IMR-90 (cell line): ENCODE measurements around the gene ISOC2. TPM values are rescaled to one million over a fixed set of nuclear protein-coding genes. Genes with fewer than 3 reads are reported as not detected.

Experiments used
- ATAC-seq: fragments of 200-7000 bp; cut with Tn5 transposase; 2 replicates; pipeline ENCODE4 v1.9.1; 2020; ENCODE audit warnings: low read depth, mild to moderate bottlenecking, moderate library complexity
- BruUV-seq: library from RNA; stranded (reverse); fragments of 400-500 nt; replicated peaks from 2 replicates; lab custom pipeline; 2021; lab: Mats Ljungman, UMichigan
- CTCF ChIA-PET: fragments of 300-600 bp; formaldehyde crosslinking; extraction: SDS; loops from one replicate; lab custom pipeline; 2021; ENCODE audit warnings: antibody characterized with exemption; lab: Yijun Ruan, JAX
- POLR2A ChIA-PET: fragments of 300-600 bp; sonication (Branson Sonifier 250); formaldehyde crosslinking; loops from one replicate; lab custom pipeline; 2022; ENCODE audit warnings: antibody characterized with exemption; ENCODE audit not compliant: unreplicated experiment; lab: Charles Lee
- DNase-seq: peaks from one replicate; pipeline ENCODE4 v3.0.0; 2013
- H2AFZ ChIP-seq: replicated peaks from 2 replicates; pipeline ENCODE3; 2013; ENCODE audit warnings: low read length, mild to moderate bottlenecking; ENCODE audit not compliant: poor library complexity
- H2AK5ac ChIP-seq: 2 replicates; pipeline ENCODE4 v1.6.1; 2013; ENCODE audit warnings: low read depth, low read length, inconsistent platforms
- H2AK9ac ChIP-seq: replicated peaks from 2 replicates; pipeline ENCODE3; 2013; ENCODE audit warnings: mild to moderate bottlenecking, low read depth, low read length, moderate library complexity; ENCODE audit not compliant: poor library complexity
- H2BK120ac ChIP-seq: 2 replicates; pipeline ENCODE4 v1.6.1; 2013; ENCODE audit warnings: low read depth, low read length, inconsistent platforms
- H2BK15ac ChIP-seq: 3 replicates; pipeline ENCODE4 v1.6.1; 2013; ENCODE audit warnings: low read depth, low read length, inconsistent platforms
- H2BK20ac ChIP-seq: 2 replicates; pipeline ENCODE4 v1.6.1; 2013; ENCODE audit warnings: low read depth, mild to moderate bottlenecking, inconsistent platforms, low read length, moderate library complexity
- H2BK5ac ChIP-seq: 2 replicates; pipeline ENCODE4 v1.6.1; 2013; ENCODE audit warnings: mild to moderate bottlenecking, low read depth, low read length, inconsistent platforms; ENCODE audit not compliant: poor library complexity, severe bottlenecking
- H3K14ac ChIP-seq: replicated peaks from 2 replicates; pipeline ENCODE4 v1.6.1; 2013; ENCODE audit warnings: low read depth, low read length, inconsistent platforms
- H3K18ac ChIP-seq: 2 replicates; pipeline ENCODE4 v1.6.1; 2013; ENCODE audit warnings: low read depth, low read length, control low read depth
- H3K23ac ChIP-seq: 2 replicates; pipeline ENCODE4 v1.6.1; 2013; ENCODE audit warnings: low read depth, low read length, inconsistent platforms
- H3K27ac ChIP-seq: 2 replicates; pipeline ENCODE4 v1.5.1; 2013; ENCODE audit warnings: mild to moderate bottlenecking, control low read depth, low read length; ENCODE audit not compliant: insufficient read depth
- H3K27me3 ChIP-seq: 2 replicates; pipeline ENCODE4 v1.6.1; 2013; ENCODE audit warnings: low read length; ENCODE audit not compliant: control insufficient read depth, insufficient read depth
- H3K36me3 ChIP-seq: 2 replicates; pipeline ENCODE4 v1.6.1; 2013; ENCODE audit warnings: low read length, mixed read lengths; ENCODE audit not compliant: control insufficient read depth, insufficient read depth
- H3K4ac ChIP-seq: 2 replicates; pipeline ENCODE4 v1.6.1; 2013; ENCODE audit warnings: low read depth, low read length, inconsistent platforms
- H3K4me1 ChIP-seq: 2 replicates; pipeline ENCODE4 v1.6.1; 2013; ENCODE audit warnings: low read length, mixed read lengths; ENCODE audit not compliant: control insufficient read depth, insufficient read depth
- H3K4me2 ChIP-seq: 2 replicates; pipeline ENCODE4 v1.6.1; 2013; ENCODE audit warnings: low read depth, mild to moderate bottlenecking, control low read depth, low read length, moderate library complexity
- H3K4me3 ChIP-seq: 2 replicates; pipeline ENCODE4 v1.5.1; 2013; ENCODE audit warnings: low read depth, mild to moderate bottlenecking, control low read depth, low read length, moderate library complexity; ENCODE audit not compliant: insufficient read depth
- H3K56ac ChIP-seq: 2 replicates; pipeline ENCODE4 v1.6.1; 2013; ENCODE audit warnings: low read length, inconsistent platforms; ENCODE audit not compliant: insufficient read depth; ENCODE audit errors: extremely low read depth
- H3K79me1 ChIP-seq, 2 experiments: 2 replicates each; pipeline ENCODE4 v1.6.1; 2013; ENCODE audit warnings: low read length in 2 of 2, inconsistent platforms in 1 of 2, low read depth in 1 of 2
- H3K9ac ChIP-seq: 2 replicates; pipeline ENCODE4 v1.6.1; 2013; ENCODE audit warnings: low read depth, low read length, control low read depth
- H3K9me1 ChIP-seq: 2 replicates; pipeline ENCODE4 v1.6.1; 2013; ENCODE audit warnings: low read length, inconsistent platforms; ENCODE audit not compliant: insufficient read depth
- H3K9me3 ChIP-seq: 2 replicates; pipeline ENCODE4 v1.6.1; 2013; ENCODE audit warnings: low read length; ENCODE audit not compliant: control insufficient read depth, insufficient read depth
- H4K20me1 ChIP-seq: 2 replicates; pipeline ENCODE4 v1.6.1; 2013; ENCODE audit warnings: low read length, inconsistent platforms; ENCODE audit not compliant: insufficient read depth
- H4K5ac ChIP-seq: 2 replicates; pipeline ENCODE4 v1.6.1; 2013; ENCODE audit warnings: mild to moderate bottlenecking, low read depth, low read length, control low read depth
- H4K8ac ChIP-seq, 2 experiments: 2 replicates each; pipeline ENCODE4 v1.6.1; 2013; ENCODE audit warnings: low read depth in 2 of 2, low read length in 2 of 2, control low read depth in 1 of 2, inconsistent platforms in 1 of 2
- H4K91ac ChIP-seq: 2 replicates; pipeline ENCODE4 v1.6.1; 2013; ENCODE audit warnings: low read depth, low read length, inconsistent platforms; ENCODE audit not compliant: insufficient read depth
- CHD1 ChIP-seq: IDR thresholded peaks from 2 replicates; pipeline ENCODE4 v1.6.1; 2012; ENCODE audit warnings: low read depth, low read length, improper control_type of control experiment
- MXI1 ChIP-seq: IDR thresholded peaks from 2 replicates; pipeline ENCODE4 v1.6.1; 2012; ENCODE audit warnings: low read depth, mild to moderate bottlenecking, low read length, moderate library complexity, borderline replicate concordance
- RCOR1 ChIP-seq: IDR thresholded peaks from 2 replicates; pipeline ENCODE4 v1.6.1; 2012; ENCODE audit warnings: mild to moderate bottlenecking, low read length, improper control_type of control experiment; ENCODE audit not compliant: insufficient replicate concordance
- WGBS, 2 experiments: methylation state at CpG; one replicate each; pipeline versions ENCODE4 v1.1.5 to v1.1.7; 2013; ENCODE audit warnings: missing lambda C conversion rate in 2 of 2; ENCODE audit not compliant: insufficient read length in 1 of 2; ENCODE audit errors: extremely low coverage in 2 of 2; 5-methylcytosine and 5-hydroxymethylcytosine counted together
- dilution Hi-C: fragments of 300-500 bp; cut with HindIII; formaldehyde crosslinking; loops from one replicate; pipeline ENCODE4 v1.14.3; 2018; ENCODE audit warnings: low sequenced_read_pairs; ENCODE audit not compliant: unreplicated experiment
- in situ Hi-C: fragments of 300-500 bp; cut with MboI; formaldehyde crosslinking; loops from 3 replicates; pipeline ENCODE4 v1.14.3; 2019; ENCODE audit warnings: low sequenced_read_pairs, inconsistent platforms, mixed read lengths
- intact Hi-C: fragments of 100-400 bp; cut with micrococcal nuclease; formaldehyde crosslinking; loops from 2 replicates; pipeline ENCODE4 v1.10.0; 2022
- polyA plus RNA-seq, 3 experiments: library from polyadenylated mRNA; depleted of rRNA; stranded (reverse); fragments of >200 nt; gene quantifications; 2 replicates each; pipeline ENCODE4 v1.2.3, GENCODE V29; 2012; ENCODE audit warnings: low replicate concordance in 1 of 3
- total RNA-seq: library from RNA; depleted of rRNA; stranded (reverse); fragments of >200 nt; gene quantifications from 2 replicates; pipeline ENCODE4 v1.2.3, GENCODE V29; 2012

Gene ISOC2
- total and polyA plus RNA-seq, 2 of the 4 experiments (the other 2 are of a cell fraction) = 56.1 to 82.1 TPM

GRCh38 chr19:55457683-55458457 is 3.6 kb downstream of the ISOC2 start (continued):
- no peak for TF ChIP-seq RCOR1

GRCh38 chr19:55456347-55456746 is 5.1 kb downstream of the ISOC2 start:
- Histone ChIP-seq H3K79me1 (peaks cover 0 to 23% of the 10 kb centered on the region in 2 experiments; a peak in 2 of 4 replicates), H3K56ac (no peak overlapping the region), H3K27me3 (peaks cover 12% of the 10 kb centered on the region), H2AK9ac (peak overlapping the region; percentile 12), H4K20me1 (peaks cover 28% of the 10 kb centered on the region), H3K14ac (no peak overlapping the region), H2BK5ac (no peak overlapping the region), H3K4ac (no peak overlapping the region), H3K36me3 (no peaks in the 10 kb centered on the region; the same call in 1 of the 2 replicates), H3K4me3 (no peak overlapping the region), H3K4me2 (no peak overlapping the region), H3K9me1 (peaks cover 2% of the 10 kb centered on the region; the same call in 1 of the 2 replicates), H3K9me3 (no peaks in the 10 kb centered on the region), H4K8ac (no peak overlapping the region), H2BK15ac (no peak overlapping the region), H3K9ac (no peak overlapping the region), H2BK120ac (no peak overlapping the region), H3K27ac (no peak overlapping the region), H3K23ac (no peak overlapping the region), H3K18ac (no peak overlapping the region), H2BK20ac (no peak overlapping the region), H2AFZ (no peak overlapping the region), H3K4me1 (peaks cover 5% of the 10 kb centered on the region; the same call in 1 of the 2 replicates), H4K5ac (no peak overlapping the region), H2AK5ac (no peak overlapping the region), H4K91ac (no peak overlapping the region)
- TF ChIP-seq CHD1 (no peak), MXI1 (no peak)
- dilution Hi-C loops = no loop called here
- DNase-seq (no peak), ATAC-seq (no peak)
- in situ Hi-C loops = no loop called here
- CTCF ChIA-PET = no interaction called here
- intact Hi-C loops = no loop called here
- BruUV-seq = no TSS peak
- POLR2A ChIA-PET = no interaction called here
- 59% methylated on average over 8 of the region's 14 CpGs; no CpG with 5 or more reads in 1 of the 2 experiments for WGBS, 2 experiments
